Breast epithelium (tissue), 4 donors: Measurements from ENCODE around the gene ELMO1. TPM values are rescaled to one million over a fixed set of nuclear protein-coding genes. Genes with fewer than 3 reads are reported as not detected.

Source experiments
- DNase-seq, 2 donors: peaks; one replicate each; pipeline ENCODE4 v3.0.0-alpha.2; 2019; ENCODE audit warnings: low spot score in 2 of 2
- H3K27ac ChIP-seq, 2 donors: fragments of 200-600 bp; sonication (generic) in 1 of 2; one replicate each; pipeline ENCODE4 v1.5.1; 2016 to 2019; ENCODE audit warnings: mild to moderate bottlenecking in 1 of 2
- H3K27me3 ChIP-seq, 2 donors: fragments of 200-600 bp; sonication (generic) in 1 of 2; one replicate each; pipeline versions ENCODE4 v1.5.1 to v1.6.0; 2017 to 2019; ENCODE audit warnings: control low read depth in 1 of 2, mild to moderate bottlenecking in 1 of 2
- H3K36me3 ChIP-seq: fragments of 200-600 bp; one replicate; pipeline ENCODE4 v1.5.1; 2019
- H3K4me1 ChIP-seq, 2 donors: fragments of 200-600 bp; sonication (generic); one replicate each; pipeline ENCODE4 v1.5.1; 2016 to 2019; ENCODE audit warnings: control low read depth in 1 of 2
- H3K4me3 ChIP-seq, 3 donors: fragments of 200-600 bp; sonication (generic); 1 replicate in 2 of 3; 2 replicates in 1 of 3; pipeline ENCODE4 v1.5.1; 2016 to 2019; ENCODE audit warnings: mild to moderate bottlenecking in 3 of 3, moderate library complexity in 2 of 3
- H3K9me3 ChIP-seq, 2 donors: fragments of 200-600 bp; sonication (generic) in 1 of 2; one replicate each; pipeline ENCODE4 v1.5.1; 2016 to 2019; ENCODE audit warnings: control low read depth in 1 of 2
- CTCF ChIP-seq, 3 donors: fragments of 450-650 bp; IDR thresholded peaks; one replicate each; pipeline ENCODE4 v1.5.1; 2016 to 2017; ENCODE audit warnings: antibody characterized with exemption in 3 of 3, mild to moderate bottlenecking in 3 of 3, moderate library complexity in 3 of 3
- POLR2A ChIP-seq: fragments of 450-650 bp; IDR thresholded peaks from one replicate; pipeline ENCODE4 v1.6.1; 2016; ENCODE audit warnings: antibody characterized with exemption, mild to moderate bottlenecking, moderate library complexity
- POLR2AphosphoS5 ChIP-seq, 3 donors: sonication (generic); formaldehyde crosslinking; IDR thresholded peaks; one replicate each; pipeline ENCODE4 v1.6.1; 2017; ENCODE audit warnings: antibody characterized with exemption in 3 of 3
- intact Hi-C: fragments of 100-400 bp; cut with DNase I; formaldehyde crosslinking; loops from one replicate; pipeline ENCODE4 v1.15.1; 2023; ENCODE audit warnings: low total_unique reads
- total RNA-seq, 3 donors: library from RNA; depleted of rRNA; stranded (reverse); fragments of >200 nt; gene quantifications; one replicate each; pipeline ENCODE4 v1.1.0, GENCODE V29; 2016

Gene ELMO1
- total RNA-seq, 3 donors from 2014 or later: 49.5 to 110 (median 66.9) TPM

DNA sequence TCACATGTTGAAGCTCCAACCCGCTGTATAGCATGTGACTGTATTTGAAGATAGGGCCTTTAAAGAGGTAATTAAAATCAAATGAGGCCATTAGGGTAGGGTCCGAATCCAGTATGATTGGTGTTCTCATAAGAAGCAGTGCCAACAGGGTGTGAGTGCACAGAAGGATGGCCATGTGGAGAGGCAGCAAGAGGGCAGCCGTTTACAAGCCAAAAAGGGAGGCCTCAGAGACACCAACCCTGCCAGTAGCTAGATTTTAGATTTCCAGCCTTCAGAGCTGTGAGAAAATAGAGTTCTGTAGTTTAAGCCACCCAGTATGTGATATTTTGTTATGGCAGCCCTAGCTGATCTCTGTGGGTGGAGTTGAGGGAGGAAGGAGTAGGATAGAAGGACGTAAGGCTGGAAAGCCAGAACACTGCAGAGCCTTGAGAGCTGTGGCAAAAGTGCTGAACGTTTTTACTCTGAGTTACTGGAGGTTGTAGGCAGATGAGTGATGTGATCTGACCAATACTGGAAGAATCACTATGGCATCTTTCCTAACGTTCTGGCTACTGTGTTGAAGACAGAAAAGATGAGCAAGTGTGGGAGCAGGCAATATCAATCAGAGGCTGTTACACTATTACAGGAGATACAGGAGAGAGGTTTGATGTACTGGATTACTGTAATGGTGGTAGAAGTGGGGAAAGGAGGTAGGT, 334.9 kb downstream of the ELMO1 start:
- TF ChIP-seq CTCF (IDR thresholded peaks at IDR 0.05): no peak
- no peak for TF ChIP-seq POLR2A
- no peak for TF ChIP-seq POLR2AphosphoS5 (IDR thresholded peaks at IDR 0.05)
- DNase-seq: no peak
- no peak overlapping the region for H3K4me3 ChIP-seq
- H3K27me3 ChIP-seq: no peaks in the 10 kb centered on the region
- intact Hi-C loops: no loop called here
- H3K27ac ChIP-seq: no peak overlapping the region
- no peaks in the 10 kb centered on the region for H3K4me1 ChIP-seq
- H3K36me3 ChIP-seq: no peaks in the 10 kb centered on the region
- H3K9me3 ChIP-seq: no peaks in the 10 kb centered on the region

- TF ChIP-seq CTCF (IDR thresholded peaks at IDR 0.05) (no peak), POLR2AphosphoS5 (IDR thresholded peaks at IDR 0.05) (no peak), POLR2A (no peak)
- no peaks in the 10 kb centered on the region for H3K9me3 ChIP-seq
- H3K27me3 ChIP-seq: no peaks in the 10 kb centered on the region
- H3K4me1 ChIP-seq: no peaks in the 10 kb centered on the region
- intact Hi-C loops: no loop called here
- no peak overlapping the region for H3K4me3 ChIP-seq
- DNase-seq: peak in 1 of 2 donors; percentile 64
- peak overlapping the region in 1 of 2 donors; percentile 31 for H3K27ac ChIP-seq
- H3K36me3 ChIP-seq: no peaks in the 10 kb centered on the region
Observed at GRCh38 chr7:37112876-37113275, 335.8 kb downstream of the ELMO1 start.

DNA sequence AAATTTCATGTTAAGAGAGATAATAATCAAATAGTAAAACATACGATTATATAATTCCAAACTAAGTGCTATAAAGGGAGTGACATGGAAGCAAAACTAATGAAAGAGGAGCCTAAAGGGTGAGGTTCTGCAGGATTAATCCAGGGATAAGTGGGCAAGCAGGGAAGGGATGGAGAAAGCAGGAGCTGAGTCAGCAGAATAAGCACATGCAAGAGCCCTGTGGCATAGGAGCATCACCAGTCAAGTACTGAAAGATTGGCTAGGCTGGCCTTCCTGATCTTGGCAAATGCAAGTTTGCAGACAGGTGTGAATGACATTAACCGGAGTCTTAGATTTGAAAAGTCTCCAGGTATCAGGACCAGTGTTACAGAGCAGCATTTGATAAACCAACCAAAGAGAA, 336.4 kb downstream of the ELMO1 start:
- Histone ChIP-seq H3K36me3 (no peaks in the 10 kb centered on the region), H3K9me3 (no peaks in the 10 kb centered on the region), H3K27ac (no peak overlapping the region), H3K27me3 (no peaks in the 10 kb centered on the region), H3K4me3 (no peak overlapping the region), H3K4me1 (no peaks in the 10 kb centered on the region)
- no peak for TF ChIP-seq POLR2A
- no peak for TF ChIP-seq POLR2AphosphoS5 (IDR thresholded peaks at IDR 0.05)
- TF ChIP-seq CTCF (IDR thresholded peaks at IDR 0.05): no peak
- DNase-seq: no peak
- intact Hi-C loops: no loop called here

DNA sequence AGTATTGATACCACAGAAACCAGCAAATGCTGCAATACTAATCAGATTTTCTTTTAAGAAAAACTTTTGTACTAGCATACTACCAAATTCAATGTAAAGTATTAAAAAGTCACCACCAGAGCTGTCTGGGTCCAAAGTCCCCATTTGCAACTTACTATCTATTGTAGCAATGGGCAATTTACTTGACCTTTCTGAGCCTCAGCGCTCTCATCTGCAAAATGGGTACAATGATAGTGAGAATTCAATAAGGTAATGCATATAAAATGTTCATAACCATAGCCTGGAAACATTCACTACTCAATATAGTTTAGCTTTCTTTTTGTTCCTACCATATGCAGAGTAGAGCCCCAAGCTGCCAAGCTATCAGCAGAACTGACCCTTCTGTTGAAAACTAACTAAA, 337.2 kb downstream of the ELMO1 start:
- no peak overlapping the region for H3K27ac ChIP-seq
- intact Hi-C loops: no loop called here
- H3K4me3 ChIP-seq: no peak overlapping the region
- H3K36me3 ChIP-seq: no peaks in the 10 kb centered on the region
- no peaks in the 10 kb centered on the region for H3K9me3 ChIP-seq
- H3K4me1 ChIP-seq: no peaks in the 10 kb centered on the region
- TF ChIP-seq POLR2A (no peak), POLR2AphosphoS5 (IDR thresholded peaks at IDR 0.05) (no peak), CTCF (IDR thresholded peaks at IDR 0.05) (no peak)
- no peaks in the 10 kb centered on the region for H3K27me3 ChIP-seq
- DNase-seq: no peak

DNA sequence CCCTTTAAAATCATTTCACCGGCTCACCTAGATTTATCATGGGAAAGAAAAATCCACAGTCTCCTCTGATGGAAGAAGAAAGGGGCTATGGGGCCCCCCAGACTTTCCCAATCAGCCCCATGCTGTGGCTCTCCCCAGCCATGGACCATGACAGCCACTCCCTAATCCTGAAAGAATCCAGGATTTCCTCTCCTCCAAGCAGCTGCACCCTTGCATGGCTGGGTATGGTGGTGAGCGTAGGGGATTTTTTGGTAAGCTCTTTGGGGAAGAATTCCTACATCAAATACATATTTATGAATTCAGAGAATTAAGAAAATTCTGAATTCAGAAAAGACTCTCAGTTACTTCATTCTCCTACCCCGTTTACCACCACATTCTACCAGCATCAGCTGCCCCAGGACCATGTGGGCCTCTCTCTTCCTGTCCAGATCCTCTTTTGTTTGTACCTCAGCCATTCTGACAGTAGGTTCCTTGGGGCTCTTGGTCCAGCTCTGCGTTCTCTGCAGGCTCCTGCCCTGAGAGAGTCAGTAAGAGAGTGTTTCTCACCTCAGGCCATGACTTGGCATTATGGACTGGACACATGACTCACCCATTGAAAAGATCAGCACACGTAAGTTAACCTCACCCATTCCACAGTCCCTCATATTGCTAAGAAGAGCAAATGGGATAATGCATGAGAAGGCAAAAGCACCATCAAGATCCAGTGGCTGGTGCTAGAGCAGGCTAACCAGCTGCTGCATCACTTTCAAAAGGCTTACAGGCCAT, 337.8 kb downstream of the ELMO1 start:
- no peak overlapping the region for H3K4me3 ChIP-seq
- H3K27me3 ChIP-seq: no peaks in the 10 kb centered on the region
- no peak overlapping the region for H3K27ac ChIP-seq
- no peak for DNase-seq
- no peaks in the 10 kb centered on the region for H3K36me3 ChIP-seq
- H3K4me1 ChIP-seq: no peaks in the 10 kb centered on the region
- no peaks in the 10 kb centered on the region for H3K9me3 ChIP-seq
- TF ChIP-seq POLR2A: no peak
- no peak for TF ChIP-seq POLR2AphosphoS5 (IDR thresholded peaks at IDR 0.05)
- TF ChIP-seq CTCF (IDR thresholded peaks at IDR 0.05): no peak
- intact Hi-C loops: no loop called here
